ENCODE results near the gene ADAT2.
"Not testable (repeated sequence)": the region's sequence is repeated elsewhere in the genome, so short reads cannot be mapped to it uniquely, and the experiment has no call there.

The ADAT2 gene

GRCh38 chr6:143450453-143451371, at the start of gene ADAT2, which contains the start of gene PEX3:
TSS of gene ADAT2 (minus strand) at chr6:143450695. CDS start at chr6:143450658, 37 bp downstream.
TSS of gene PEX3 (plus strand) at chr6:143450805. CDS start at chr6:143451043, 238 bp downstream.
- DNase-seq: peak; percentile 78 to 88 (median 86)

- DNase-seq: no peak
These were observed 47.9 kb upstream of the ADAT2 start for GRCh38 chr6:143498428-143498827.

GRCh38 chr6:143496974-143497373, 46.5 kb upstream of the ADAT2 start:
- no peak for DNase-seq

GRCh38 chr6:143490775-143491174, 40.3 kb upstream of the ADAT2 start:
- no peak for DNase-seq

GRCh38 chr6:143490244-143490643, 39.7 kb upstream of the ADAT2 start:
- no peak for DNase-seq

- DNase-seq: no peak
These were observed 36.3 kb upstream of the ADAT2 start for GRCh38 chr6:143486752-143487151.

- DNase-seq: no peak
These were observed 35.5 kb upstream of the ADAT2 start for GRCh38 chr6:143485967-143486366.

- DNase-seq: no peak
These were observed 32.1 kb upstream of the ADAT2 start for GRCh38 chr6:143482593-143482992.

- no peak for DNase-seq
These were observed 28.1 kb upstream of the ADAT2 start for GRCh38 chr6:143478479-143479062.

- DNase-seq: no peak
These were observed 26.1 kb upstream of the ADAT2 start for GRCh38 chr6:143476545-143476944.

- DNase-seq: no peak
These were observed 21.3 kb upstream of the ADAT2 start for GRCh38 chr6:143471822-143472221.

- not testable (repeated sequence) for DNase-seq
These were observed 18.3 kb upstream of the ADAT2 start for GRCh38 chr6:143468823-143469222.

GRCh38 chr6:143468026-143468425, 17.5 kb upstream of the ADAT2 start:
- DNase-seq: no peak

GRCh38 chr6:143465546-143465945, 15.1 kb upstream of the ADAT2 start:
- DNase-seq: no peak

GRCh38 chr6:143457563-143458359, 7.3 kb upstream of the ADAT2 start:
- no peak for DNase-seq

GRCh38 chr6:143451531-143451930, 1.0 kb upstream of the ADAT2 start:
- no peak for DNase-seq

- DNase-seq: no peak
These were observed 612 bp downstream of the ADAT2 start for GRCh38 chr6:143449714-143450452.

- no peak for DNase-seq
These were observed 1.3 kb downstream of the ADAT2 start for GRCh38 chr6:143449082-143449713.

GRCh38 chr6:143447865-143448264, 2.6 kb downstream of the ADAT2 start:
- DNase-seq: not testable (repeated sequence)

- no peak for DNase-seq
These were observed 7.4 kb downstream of the ADAT2 start for GRCh38 chr6:143443096-143443495.

- DNase-seq: no peak
These were observed 8.6 kb downstream of the ADAT2 start for GRCh38 chr6:143441680-143442545.

All from activated CD4-positive, CD25-positive, alpha-beta regulatory T cell (primary cell).